H1 (cell line): ENCODE data around the gene KRT14. TPM values are rescaled to one million over a fixed set of nuclear protein-coding genes. Genes with fewer than 3 reads are reported as not detected.

Source experiments
- BACH1 ChIP-seq: IDR thresholded peaks from 2 replicates; pipeline ENCODE4 v1.6.1; 2012; ENCODE audit warnings: low read length, improper control_type of control experiment
- CHD7 ChIP-seq: fragments of 300-600 bp; sonication (generic); IDR thresholded peaks from 2 replicates; pipeline ENCODE4 v1.7.1; 2012; ENCODE audit warnings: low read length, moderate library complexity, mild to moderate bottlenecking, inconsistent platforms; ENCODE audit not compliant: insufficient replicate concordance
- GTF2F1 ChIP-seq: IDR thresholded peaks from 2 replicates; pipeline ENCODE4 v1.6.1; 2012; ENCODE audit warnings: low read depth, low read length, improper control_type of control experiment, borderline replicate concordance
- RAD21 ChIP-seq, 2 experiments: IDR thresholded peaks in 1 of 2; conservative IDR thresholded peaks in 1 of 2; 2 replicates each; pipeline ENCODE4 v1.6.1; 2011; ENCODE audit warnings: low read depth in 2 of 2, low read length in 2 of 2, improper control_type of control experiment in 1 of 2, inconsistent platforms in 1 of 2, mild to moderate bottlenecking in 1 of 2, moderate library complexity in 1 of 2
- RNF2 ChIP-seq: fragments of 200-900, 300-1000 bp; sonication (generic); IDR thresholded peaks from 2 replicates; pipeline ENCODE4 v1.7.1; 2016; ENCODE audit warnings: borderline replicate concordance, low read depth, mild to moderate bottlenecking, antibody characterized with exemption, low read length; ENCODE audit not compliant: poor library complexity, severe bottlenecking; ENCODE audit errors: missing control alignments
- SIX5 ChIP-seq: IDR thresholded peaks from 2 replicates; pipeline ENCODE4 v1.6.1; 2011; ENCODE audit warnings: mild to moderate bottlenecking, low read depth, low read length
- polyA plus RNA-seq, 7 experiments: library from polyadenylated mRNA; depleted of rRNA in 3 of 7; stranded (reverse) in 5 of 7; unstranded in 2 of 7; fragments of >200 nt in 5 of 7; fragments of 200-250 nt in 2 of 7; gene quantifications; 1 replicate in 5 of 7; 2 replicates in 1 of 7; 4 replicates in 1 of 7; pipeline versions ENCODE4 v1.2.1 to v1.2.3, GENCODE V29; 2011 to 2013; ENCODE audit warnings: missing spikeins in 2 of 7, mixed read lengths in 2 of 7
- total RNA-seq: library from RNA; stranded (reverse); fragmentation: NEBNext Ultra II Directional; extraction: Animal tissue kit (Norgen Biotek cat#: 25700); gene quantifications from 2 replicates; pipeline ENCODE4 v1.2.1, GENCODE V29; 2021

KRT14 gene
- total and polyA plus RNA-seq, 2 of the 8 experiments (the other 6 are each of a cell fraction or from before 2014, with no cell fraction given), result 0.35 TPM; not detected in 1

GRCh38 chr17:41619036-41619926, 32.6 kb upstream of the KRT14 start (continued):
- TF ChIP-seq CHD7, result no peak
- TF ChIP-seq GTF2F1, result no peak
- no peak for TF ChIP-seq SIX5
- TF ChIP-seq RNF2, result no peak
- TF ChIP-seq RAD21 (IDR thresholded peaks at IDR 0.05 in 1 of 2, conservative IDR thresholded peaks at IDR 0.05 in 1 of 2; ENCODE audit: low read depth in 2 of 2, low read length in 2 of 2), result no peak
- TF ChIP-seq BACH1, result no peak
